Esophagus muscularis mucosa (tissue), 4 donors: ENCODE data around the gene TMED10.
"Not testable (repeated sequence)": the region's sequence is repeated elsewhere in the genome, so short reads cannot be mapped to it uniquely, and the experiment has no call there.

Experiments used
- CTCF ChIP-seq, 3 experiments: fragments of 200-600 bp in 2 of 3; fragments of 450-650 bp in 1 of 3; sonication (generic) in 2 of 3; IDR thresholded peaks; one replicate each; pipeline ENCODE4 v1.5.1; 2017 to 2019; ENCODE audit warnings: antibody characterized with exemption in 3 of 3, mild to moderate bottlenecking in 2 of 3, moderate library complexity in 1 of 3
- EP300 ChIP-seq: sonication (generic); formaldehyde crosslinking; IDR thresholded peaks from one replicate; pipeline ENCODE4 v1.6.1; 2017; ENCODE audit warnings: antibody characterized with exemption
- POLR2A ChIP-seq: fragments of 450-650 bp; IDR thresholded peaks from one replicate; pipeline ENCODE4 v1.6.1; 2017; ENCODE audit warnings: antibody characterized with exemption, moderate library complexity, mild to moderate bottlenecking, low read depth
- POLR2AphosphoS5 ChIP-seq, 2 donors: sonication (generic); formaldehyde crosslinking; IDR thresholded peaks; one replicate each; pipeline ENCODE4 v1.6.1; 2017; ENCODE audit warnings: antibody characterized with exemption in 2 of 2

- TF ChIP-seq CTCF (IDR thresholded peaks at IDR 0.05); POLR2AphosphoS5 (IDR thresholded peaks at IDR 0.05); POLR2A; EP300: not testable (repeated sequence)
Measured at GRCh38 chr14:75127474-75127820, 49.0 kb downstream of the TMED10 start.
